ENCODE measurements around the gene AGRN.

The AGRN gene

DNA sequence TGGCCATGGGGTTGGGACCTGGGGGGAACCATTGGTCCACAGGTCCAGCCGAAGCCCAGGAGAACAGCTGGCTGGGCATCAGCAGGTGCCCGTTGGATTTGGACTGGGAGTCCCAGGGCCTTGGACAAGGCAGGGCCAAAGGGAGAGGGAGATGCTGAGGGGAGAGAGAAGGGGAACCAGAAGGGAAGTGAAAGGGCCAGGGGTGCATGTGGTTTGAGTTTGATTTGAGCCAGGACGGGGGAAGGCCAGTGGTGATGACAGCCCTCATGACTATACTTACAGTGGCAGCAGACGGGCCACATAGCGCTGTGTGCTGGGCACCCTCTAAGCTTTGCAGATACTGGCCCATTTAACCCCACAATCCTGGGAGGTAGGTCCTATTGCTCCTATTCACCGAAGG, 18.8 kb downstream of the AGRN start:
- DNase-seq (ENCODE audit: low read depth): no peak

GRCh38 chr1:1039145-1039910, 19.4 kb downstream of the AGRN start:
- DNase-seq (ENCODE audit: low read depth): no peak

GRCh38 chr1:1040004-1040991, 20.4 kb downstream of the AGRN start:
- peak; percentile 63 for DNase-seq (ENCODE audit: low read depth)

DNA sequence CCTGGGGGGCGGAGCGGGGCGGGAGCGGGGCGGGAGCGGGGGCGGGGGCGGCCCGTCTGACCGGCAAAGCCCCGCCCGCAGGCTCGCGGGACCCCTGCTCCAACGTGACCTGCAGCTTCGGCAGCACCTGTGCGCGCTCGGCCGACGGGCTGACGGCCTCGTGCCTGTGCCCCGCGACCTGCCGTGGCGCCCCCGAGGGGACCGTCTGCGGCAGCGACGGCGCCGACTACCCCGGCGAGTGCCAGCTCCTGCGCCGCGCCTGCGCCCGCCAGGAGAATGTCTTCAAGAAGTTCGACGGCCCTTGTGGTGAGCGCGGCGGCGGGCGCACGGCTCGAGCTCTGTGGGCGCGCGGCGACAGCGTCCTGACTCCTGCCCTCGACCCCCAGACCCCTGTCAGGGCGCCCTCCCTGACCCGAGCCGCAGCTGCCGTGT, 21.2 kb downstream of the AGRN start:
- DNase-seq (ENCODE audit: low read depth): no peak

- no peak for DNase-seq (ENCODE audit: low read depth)
These were observed 22.0 kb downstream of the AGRN start for GRCh38 chr1:1041873-1042272.

- no peak for DNase-seq (ENCODE audit: low read depth)
These were observed 22.9 kb downstream of the AGRN start for GRCh38 chr1:1042835-1043234.

GRCh38 chr1:1043411-1043810, 23.5 kb downstream of the AGRN start:
- no peak for DNase-seq (ENCODE audit: low read depth)

DNA sequence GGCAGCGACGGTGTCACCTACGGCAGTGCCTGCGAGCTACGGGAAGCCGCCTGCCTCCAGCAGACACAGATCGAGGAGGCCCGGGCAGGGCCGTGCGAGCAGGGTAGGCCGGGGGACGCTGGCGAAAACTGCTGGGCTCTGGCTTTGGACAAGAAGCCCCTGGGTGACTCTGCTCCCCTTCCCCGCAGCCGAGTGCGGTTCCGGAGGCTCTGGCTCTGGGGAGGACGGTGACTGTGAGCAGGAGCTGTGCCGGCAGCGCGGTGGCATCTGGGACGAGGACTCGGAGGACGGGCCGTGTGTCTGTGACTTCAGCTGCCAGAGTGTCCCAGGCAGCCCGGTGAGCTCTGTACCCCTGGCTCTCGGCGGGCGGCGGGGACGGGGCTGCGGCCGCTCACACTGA, 24.0 kb downstream of the AGRN start:
- no peak for DNase-seq (ENCODE audit: low read depth)

- DNase-seq (ENCODE audit: low read depth): no peak
These were observed 24.6 kb downstream of the AGRN start for GRCh38 chr1:1044455-1045078.

DNA sequence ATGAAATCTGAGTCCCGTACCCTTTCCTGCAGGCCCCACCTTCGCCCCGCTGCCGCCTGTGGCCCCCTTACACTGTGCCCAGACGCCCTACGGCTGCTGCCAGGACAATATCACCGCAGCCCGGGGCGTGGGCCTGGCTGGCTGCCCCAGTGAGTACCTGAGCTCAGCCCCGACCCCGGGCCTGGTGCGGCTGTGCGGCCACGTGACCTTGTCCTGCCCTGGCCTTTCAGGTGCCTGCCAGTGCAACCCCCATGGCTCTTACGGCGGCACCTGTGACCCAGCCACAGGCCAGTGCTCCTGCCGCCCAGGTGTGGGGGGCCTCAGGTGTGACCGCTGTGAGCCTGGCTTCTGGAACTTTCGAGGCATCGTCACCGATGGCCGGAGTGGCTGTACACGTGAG, 25.2 kb downstream of the AGRN start:
- no peak for DNase-seq (ENCODE audit: low read depth)

DNA sequence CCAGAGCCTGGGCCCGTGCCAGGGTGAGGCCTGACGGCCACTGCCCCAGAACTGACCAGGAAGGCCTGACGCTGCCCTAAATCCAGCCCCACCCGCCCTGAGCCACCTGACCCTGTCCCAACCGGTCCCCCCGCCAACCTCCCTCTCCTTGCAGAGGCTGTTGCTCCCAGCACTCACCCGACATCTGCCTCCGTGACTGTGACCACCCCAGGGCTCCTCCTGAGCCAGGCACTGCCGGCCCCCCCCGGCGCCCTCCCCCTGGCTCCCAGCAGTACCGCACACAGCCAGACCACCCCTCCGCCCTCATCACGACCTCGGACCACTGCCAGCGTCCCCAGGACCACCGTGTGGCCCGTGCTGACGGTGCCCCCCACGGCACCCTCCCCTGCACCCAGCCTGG, 26.3 kb downstream of the AGRN start:
- no peak for DNase-seq (ENCODE audit: low read depth)

GRCh38 chr1:1046767-1047166, 26.8 kb downstream of the AGRN start:
- DNase-seq (ENCODE audit: low read depth): no peak

DNA sequence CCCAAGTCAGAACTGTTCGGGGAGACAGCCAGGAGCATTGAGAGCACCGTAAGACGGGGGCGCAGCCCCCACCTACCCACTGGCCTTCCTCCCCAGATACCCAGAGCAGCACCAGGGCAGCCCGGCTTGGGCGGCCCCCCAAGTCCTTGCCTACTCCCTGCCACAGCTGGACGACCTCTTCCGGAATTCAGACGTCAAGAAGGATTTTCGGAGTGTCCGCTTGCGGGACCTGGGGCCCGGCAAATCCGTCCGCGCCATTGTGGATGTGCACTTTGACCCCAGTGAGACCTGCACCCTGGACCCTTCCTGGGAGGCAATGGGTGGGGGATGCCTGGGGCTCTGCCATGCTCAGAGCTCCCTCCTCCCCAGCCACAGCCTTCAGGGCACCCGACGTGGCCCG, 27.5 kb downstream of the AGRN start:
- no peak for DNase-seq (ENCODE audit: low read depth)

DNA sequence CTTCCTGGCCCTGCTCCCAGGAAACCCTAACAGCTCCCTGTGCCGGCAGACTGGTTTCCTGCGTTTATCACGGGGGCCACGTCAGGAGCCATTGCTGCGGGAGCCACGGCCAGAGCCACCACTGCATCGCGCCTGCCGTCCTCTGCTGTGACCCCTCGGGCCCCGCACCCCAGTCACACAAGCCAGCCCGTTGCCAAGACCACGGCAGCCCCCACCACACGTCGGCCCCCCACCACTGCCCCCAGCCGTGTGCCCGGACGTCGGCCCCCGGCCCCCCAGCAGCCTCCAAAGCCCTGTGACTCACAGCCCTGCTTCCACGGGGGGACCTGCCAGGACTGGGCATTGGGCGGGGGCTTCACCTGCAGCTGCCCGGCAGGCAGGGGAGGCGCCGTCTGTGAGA, 28.0 kb downstream of the AGRN start:
- no peak for DNase-seq (ENCODE audit: low read depth)

DNA sequence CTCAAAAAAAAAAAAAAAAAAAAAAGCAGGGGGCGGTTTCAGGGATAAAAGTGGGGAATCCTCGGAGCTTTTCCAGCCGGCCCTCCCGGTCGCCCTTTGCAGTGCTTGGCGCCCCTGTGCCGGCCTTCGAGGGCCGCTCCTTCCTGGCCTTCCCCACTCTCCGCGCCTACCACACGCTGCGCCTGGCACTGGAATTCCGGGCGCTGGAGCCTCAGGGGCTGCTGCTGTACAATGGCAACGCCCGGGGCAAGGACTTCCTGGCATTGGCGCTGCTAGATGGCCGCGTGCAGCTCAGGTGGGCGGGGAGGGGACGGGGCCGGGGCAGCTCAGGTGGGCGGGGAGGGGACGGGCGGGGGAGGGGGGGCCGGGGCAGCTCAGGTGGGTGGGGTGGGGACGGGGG, 28.8 kb downstream of the AGRN start:
- no peak for DNase-seq (ENCODE audit: low read depth)

GRCh38 chr1:1049318-1050165, 29.6 kb downstream of the AGRN start:
- no peak for DNase-seq (ENCODE audit: low read depth)

- DNase-seq (ENCODE audit: low read depth): no peak
These were observed 30.7 kb downstream of the AGRN start for GRCh38 chr1:1050577-1051052.

DNA sequence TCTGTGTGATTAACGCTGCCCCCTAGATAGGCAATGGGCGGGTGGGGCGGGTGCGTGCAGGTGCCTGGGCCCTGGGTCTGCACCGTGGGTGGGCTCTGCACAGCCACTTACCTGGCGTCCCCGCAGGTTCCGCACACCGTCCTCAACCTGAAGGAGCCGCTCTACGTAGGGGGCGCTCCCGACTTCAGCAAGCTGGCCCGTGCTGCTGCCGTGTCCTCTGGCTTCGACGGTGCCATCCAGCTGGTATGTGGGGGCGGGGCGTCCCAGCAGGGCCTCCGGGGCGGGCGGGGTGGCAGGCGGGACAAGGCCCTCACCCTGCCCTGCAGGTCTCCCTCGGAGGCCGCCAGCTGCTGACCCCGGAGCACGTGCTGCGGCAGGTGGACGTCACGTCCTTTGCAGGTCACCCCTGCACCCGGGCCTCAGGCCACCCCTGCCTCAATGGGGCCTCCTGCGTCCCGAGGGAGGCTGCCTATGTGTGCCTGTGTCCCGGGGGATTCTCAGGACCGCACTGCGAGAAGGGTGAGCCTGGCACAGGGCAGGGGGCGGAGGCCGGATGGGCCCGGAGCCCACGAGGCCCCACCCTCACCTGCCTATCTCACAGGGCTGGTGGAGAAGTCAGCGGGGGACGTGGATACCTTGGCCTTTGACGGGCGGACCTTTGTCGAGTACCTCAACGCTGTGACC, 31.3 kb downstream of the AGRN start:
- no peak for DNase-seq (ENCODE audit: low read depth)

DNA sequence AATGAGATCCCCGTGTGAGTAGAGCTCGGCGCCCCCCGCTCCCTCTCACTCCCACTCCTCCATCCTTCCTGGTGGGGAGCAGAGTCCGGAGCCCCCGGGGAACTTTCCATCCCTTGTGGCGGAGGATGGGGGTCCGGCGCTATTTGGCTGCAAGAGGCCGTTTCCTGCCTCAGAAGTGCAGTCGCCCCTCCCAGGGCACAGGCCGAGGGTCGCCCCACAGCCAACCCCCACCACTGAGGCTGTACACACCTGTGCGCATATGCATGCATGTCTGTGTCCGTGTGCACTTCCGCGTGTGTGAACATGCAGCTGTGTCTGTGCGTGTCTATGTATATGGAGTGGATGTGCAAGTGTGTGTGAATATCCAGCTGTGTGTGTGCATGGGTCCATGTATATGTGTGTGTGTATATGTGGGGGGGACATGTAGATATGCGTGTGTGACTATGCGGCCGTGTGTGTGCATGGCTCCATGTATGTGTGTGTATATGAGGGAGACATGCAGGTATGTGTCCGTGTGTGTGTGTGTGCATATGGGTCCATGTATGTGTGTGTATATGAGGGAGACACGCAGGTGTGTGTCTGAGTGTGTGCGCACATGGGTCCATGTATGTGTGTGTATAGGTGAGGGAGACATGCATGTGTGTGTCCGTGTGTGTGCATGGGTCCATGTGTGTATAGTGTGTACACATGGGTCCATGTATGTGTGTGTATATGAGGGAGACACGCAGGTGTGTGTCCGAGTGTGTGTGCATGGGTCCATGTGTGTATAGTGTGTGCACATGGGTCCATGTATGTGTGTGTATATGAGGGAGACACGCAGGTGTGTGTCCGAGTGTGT, 32.3 kb downstream of the AGRN start:
- no peak for DNase-seq (ENCODE audit: low read depth)

DNA sequence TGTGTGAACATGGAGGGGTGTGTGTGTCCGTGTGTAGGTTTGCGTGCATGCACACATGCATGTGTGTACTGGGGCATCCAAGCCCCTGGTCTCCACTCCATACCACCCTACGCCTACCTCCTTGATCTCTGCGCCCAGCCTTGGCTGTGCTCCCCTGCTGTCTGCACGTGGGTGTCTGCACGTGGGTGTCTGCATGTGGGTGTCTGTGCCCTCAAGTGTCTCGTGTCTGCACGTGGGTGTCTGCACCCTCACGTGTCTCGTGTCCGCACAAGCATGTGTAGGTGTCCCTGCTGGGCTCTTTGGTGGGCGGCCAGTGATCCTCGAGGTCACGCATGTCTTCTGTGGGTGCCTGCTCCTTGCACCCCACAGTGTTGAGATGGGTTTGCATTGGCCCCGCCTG, 33.1 kb downstream of the AGRN start:
- no peak for DNase-seq (ENCODE audit: low read depth)
